ENCODE data around the gene HAUS3.

DNA sequence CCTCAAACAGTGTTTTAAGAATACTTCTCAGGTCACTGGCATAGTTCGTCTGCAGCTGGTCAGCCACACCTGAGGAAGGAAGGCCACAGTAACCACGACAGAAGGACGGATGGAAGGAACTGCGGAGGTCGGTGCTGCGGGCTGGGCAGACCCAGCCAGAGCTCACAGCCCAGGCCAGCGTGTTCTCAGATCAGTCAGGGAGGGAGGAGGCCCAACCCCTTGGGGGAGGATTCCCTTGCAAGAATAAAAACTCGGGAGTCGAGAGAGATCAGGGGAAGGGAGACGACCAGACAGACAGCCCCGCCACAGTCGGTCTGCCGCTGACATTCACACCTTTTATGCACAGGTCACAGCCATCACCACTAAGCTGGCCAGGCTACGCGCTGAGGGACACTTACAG, 31.3 kb upstream of the HAUS3 start:
- TF ChIP-seq CTCF (IDR thresholded peaks at IDR 0.05; ENCODE audit: low read length) (no peak), EZH2 (optimal IDR thresholded peaks at IDR 0.05; ENCODE audit: low read depth, low read length) (no peak), EZH2phosphoT487 (IDR thresholded peaks at IDR 0.05; ENCODE audit: low read length) (no peak)
